Pons (tissue), 1 donor: ENCODE data around the gene YRDC.
A peak's percentile ranks its signal among the peaks of the same experiment; 100 is the strongest.

Experiments
- DNase-seq: peaks from one replicate; pipeline ENCODE4 v3.0.0-alpha.2; 2016; ENCODE audit warnings: low spot score

YRDC gene, protein sequence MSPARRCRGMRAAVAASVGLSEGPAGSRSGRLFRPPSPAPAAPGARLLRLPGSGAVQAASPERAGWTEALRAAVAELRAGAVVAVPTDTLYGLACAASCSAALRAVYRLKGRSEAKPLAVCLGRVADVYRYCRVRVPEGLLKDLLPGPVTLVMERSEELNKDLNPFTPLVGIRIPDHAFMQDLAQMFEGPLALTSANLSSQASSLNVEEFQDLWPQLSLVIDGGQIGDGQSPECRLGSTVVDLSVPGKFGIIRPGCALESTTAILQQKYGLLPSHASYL

DNA sequence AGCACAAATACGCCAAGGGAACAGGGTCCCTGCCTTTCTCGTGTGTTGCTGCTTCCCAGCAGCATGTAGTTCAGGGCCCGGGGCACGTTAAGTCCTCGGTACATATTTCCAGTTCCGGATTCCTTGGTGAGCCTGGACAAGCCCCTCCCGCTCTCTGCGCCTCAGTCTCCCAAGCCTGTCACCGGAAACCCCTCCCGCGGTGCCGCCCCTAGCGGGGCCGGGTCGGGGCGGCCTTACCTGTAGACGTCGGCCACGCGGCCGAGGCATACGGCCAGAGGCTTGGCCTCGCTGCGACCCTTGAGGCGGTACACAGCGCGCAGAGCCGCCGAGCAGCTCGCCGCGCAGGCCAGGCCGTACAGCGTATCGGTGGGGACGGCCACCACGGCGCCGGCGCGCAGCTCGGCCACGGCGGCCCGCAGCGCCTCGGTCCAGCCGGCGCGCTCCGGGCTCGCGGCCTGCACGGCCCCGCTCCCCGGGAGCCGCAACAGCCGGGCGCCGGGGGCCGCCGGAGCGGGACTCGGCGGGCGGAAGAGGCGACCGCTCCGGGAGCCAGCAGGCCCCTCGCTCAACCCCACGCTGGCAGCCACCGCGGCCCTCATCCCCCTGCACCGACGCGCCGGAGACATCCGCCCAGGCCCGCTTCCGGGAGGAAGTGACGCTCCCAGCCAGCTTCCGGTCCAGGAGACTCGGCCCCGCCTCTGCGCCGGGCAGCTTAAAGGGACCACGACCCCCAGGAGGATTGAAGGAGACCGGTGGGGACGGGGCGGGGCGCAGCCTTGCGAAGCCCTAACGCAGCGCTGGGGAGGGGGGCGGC lies at the start of gene YRDC, which contains the start of gene C1orf122:
Gene YRDC (minus strand): TSS at position 654 of the 814 bp plus-strand sequence. CDS start 28 bp downstream, at position 626.
Gene C1orf122 (plus strand): TSS at position 236 of the 814 bp plus-strand sequence. CDS start 615 bp downstream, outside the sequence.
- DNase-seq, result peak; percentile 94

DNA sequence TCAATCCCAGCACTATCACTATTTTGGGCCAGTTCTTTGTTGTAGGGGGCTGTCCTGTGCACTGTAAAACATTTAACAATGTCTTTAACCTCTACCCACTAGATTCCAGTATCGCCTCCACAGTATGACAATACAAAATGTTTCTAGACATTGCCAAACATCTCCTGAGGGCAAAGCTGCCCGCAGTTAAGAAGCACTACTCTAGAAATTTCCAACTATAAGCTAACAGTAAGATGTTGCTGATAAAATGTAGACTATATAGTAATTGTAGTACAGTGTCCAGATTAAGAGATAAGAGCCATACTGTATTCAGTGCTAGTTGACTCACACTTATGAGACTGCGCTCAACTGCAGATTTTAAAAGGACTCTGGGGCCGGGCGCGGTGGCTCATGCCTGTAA lies 46.4 kb upstream of the YRDC start:
- DNase-seq, result no peak

DNA sequence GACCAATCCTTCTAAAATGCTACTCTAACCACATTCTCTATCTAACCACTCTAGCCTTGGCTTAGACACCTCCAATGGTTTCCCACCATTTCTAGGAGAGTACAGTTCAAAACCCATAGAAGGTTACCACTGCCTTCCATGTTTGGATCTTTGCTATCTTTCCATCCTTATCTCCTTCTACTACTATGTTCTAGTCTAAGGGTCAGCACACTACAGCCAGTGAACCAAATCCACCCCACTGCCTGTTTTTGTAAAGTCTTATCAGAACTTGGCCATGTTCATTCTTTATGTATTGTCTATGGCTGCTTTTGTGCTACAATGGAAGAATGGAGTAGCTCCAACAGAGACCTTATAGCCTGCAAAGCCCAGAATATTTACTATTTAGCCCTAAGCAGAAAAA lies 45.1 kb upstream of the YRDC start:
- DNase-seq, result no peak

DNA sequence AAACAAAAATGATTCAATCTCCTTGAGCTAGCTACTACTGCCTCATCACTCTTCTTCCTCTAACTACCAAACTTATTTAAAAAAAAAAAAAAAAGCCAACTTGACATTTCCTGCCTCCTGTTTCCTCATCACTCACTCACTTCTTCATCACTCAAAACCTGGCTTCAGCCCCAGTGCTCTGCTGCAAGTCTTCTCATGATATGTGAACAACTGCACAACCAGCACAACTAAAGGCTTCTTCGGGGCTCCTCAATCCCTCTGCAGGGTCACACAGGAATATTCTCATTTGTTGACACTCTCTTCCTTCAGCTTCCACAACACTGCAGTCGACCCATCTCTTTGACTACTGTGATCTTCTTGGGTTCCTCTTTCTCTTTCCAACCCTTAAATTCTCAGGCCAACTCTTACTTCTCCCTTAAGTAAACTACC lies 43.8 kb upstream of the YRDC start:
- DNase-seq, result peak; percentile 28

DNA sequence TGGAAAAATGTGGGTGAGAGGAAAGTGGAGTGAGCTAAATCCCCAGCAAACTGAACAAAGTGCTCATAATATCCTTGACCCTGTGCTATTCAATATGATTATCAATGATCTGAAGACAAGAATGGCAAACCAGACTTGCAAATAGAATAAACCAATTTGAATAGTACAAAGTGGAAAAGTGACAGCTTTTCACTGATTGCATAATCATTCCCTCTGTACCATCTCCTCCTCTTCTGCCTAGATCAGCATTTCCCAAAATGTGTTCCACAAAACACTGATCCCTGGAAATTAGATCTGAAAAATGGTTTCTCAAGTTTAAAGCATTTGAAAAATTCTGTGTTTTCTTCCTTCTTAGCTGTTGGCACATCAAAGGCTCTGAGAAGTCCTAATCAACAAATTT lies 43.3 kb upstream of the YRDC start:
- DNase-seq, result no peak

DNA sequence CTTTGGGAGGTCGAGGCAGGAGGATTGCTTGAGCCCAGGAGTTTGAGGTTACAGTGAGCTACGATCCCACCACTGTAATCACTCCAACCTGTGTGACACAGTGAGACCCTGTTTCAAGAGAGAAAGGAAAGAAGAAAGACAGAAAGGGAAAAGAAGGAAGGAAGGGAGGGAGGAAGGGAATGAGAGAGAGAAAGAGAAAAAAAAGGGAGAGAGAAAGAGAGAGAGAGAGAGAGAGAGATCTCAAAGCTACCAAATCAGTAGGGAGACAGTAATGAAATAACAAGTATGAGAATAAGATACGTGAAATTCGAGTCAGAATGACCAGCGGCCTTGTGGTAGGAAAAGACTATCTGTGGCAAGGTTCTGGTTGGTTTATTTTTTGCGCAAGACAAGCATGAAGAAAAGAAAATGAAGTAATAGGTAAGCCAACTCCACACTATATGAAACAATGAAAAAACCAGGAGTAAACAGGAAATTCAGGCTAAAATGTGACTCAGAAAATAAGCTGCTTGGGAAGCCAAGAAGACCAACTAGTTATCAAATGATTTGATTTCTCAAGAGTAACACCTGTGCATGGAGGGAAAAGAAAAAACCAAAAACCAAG lies 42.4 kb upstream of the YRDC start:
- DNase-seq, result no peak

DNA sequence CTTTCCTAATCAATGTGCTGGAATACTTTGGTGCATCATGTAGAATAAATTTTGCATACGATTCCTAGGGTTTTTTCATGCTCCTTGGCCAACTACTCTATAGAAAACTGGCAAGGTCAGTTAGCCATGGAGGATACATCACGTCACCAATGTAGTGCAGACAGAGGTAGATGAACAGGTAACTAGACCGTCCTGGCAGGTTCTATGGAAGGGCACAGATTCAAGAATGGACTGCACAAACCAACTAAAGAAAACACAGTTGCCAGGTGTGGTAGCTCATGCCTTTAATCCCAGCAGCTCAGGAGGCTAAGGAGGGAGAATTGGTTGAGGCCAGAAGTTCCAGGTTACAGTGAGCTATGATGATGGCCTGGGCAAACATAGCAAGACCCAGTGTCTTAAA lies 41.5 kb upstream of the YRDC start:
- DNase-seq, result no peak

DNA sequence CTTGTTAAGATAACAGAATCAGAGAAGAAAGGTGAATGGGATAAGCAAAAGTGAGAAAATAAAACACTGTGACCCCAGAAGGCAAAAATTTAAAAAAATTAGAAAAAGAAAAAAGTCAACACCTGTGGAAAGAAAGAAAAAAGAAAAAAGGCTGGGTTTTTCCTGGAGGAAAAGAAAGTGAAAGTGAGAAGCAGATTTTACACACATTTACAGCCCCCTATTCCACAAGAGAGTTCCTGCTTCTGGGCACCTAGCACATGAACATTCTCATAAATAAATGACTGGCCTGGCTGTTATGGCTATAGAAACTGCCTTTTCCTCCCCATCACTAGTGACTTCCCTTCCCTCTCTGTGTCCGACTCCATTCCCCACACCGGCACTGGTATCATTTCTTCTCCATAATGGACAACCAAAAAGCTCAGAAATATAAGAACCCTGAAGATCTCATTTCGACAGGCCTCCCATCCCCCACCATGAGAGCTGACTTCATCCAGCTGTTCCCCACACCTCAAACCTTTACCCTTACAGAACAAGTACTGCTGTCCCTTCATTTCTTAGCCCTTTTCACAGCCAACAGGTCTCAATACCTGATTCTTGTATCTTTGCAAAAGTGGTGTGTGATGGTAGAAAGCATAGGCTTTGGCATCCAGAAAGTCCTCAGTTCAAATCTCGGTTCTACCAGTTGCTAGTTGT lies 38.8 kb upstream of the YRDC start:
- no peak for DNase-seq

DNA sequence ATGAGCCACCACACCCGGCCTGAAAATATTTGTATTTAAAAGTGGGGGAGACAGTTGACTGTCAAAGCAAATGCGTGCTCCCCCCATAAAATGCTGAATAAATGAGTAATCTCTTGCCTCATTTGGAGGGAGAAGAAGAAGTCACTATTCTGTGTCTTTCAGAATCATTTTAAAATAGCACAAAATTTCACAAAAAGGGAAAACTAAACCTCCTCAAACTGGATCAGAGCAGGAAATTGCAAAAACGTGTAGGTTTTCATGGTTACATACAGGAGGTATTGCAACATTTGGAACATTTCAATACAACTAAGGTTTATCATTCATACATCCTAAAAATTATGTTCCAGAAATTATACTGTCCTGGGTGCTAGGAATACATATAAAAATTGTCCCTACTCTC lies 37.8 kb upstream of the YRDC start:
- DNase-seq, result no peak

DNA sequence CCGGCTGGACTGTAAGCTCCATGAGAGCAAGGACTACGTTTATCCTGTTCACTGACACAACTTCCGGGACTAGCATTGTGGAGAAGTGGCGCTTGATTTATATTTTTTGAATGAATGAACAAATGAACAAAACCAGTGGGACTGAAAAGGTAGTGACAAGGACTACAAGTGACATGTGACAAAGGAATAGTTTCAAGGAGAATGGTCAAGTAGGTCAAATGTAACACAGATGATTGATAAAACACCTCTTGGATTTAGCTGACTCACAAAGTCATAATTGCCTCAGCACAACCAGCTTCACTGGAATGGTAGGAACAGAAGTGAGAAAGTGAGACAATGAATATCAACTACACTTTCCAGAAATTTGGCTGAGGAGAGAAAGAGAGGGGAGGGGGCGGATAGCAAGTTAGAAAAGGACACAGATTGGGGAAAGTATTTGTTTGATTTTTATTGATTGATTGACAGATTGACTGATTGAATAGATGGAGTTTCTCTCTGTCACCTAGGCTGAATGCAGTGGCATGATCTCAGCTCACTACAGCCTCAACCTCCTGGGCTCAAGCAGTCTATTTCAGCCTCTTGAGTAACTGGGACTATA lies 37.1 kb upstream of the YRDC start:
- no peak for DNase-seq

DNA sequence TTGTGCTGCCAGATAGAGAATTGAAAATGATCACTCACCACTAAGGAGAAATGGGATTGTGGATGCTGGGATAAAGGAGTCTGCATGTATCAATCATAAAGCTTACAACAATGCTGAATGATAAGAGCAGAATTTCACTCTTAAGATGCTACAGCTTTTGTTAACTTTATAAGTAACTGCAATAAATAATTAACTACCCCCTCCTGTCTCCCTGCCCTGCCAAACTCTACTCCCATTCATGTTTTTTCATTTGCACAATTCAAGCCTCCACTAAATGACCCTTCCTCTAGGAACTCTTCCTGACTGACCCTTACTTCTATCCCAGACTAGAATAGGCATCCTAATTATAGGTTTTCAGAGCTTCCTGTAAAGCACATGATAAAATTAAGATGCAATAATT lies 36.5 kb upstream of the YRDC start:
- DNase-seq, result no peak

DNA sequence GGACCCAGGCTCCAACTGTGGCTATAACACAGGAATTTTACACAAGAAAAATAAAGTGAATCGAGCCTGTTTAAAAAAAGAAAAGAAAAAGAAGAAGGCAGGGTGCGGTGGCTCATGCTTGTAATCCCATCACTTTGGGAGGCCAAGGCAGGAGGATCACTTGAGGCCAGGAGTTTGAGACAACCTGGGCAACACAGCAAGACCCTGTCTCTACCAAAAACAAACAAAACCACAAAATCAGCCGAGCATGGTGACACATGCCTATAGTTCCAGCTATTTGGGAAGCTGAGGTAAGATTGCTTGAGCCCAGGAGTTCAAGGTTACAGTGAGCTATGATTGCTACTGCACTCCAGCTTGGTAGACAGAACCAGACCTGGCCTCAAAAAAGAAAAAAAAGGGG lies 33.6 kb upstream of the YRDC start:
- DNase-seq, result no peak

DNA sequence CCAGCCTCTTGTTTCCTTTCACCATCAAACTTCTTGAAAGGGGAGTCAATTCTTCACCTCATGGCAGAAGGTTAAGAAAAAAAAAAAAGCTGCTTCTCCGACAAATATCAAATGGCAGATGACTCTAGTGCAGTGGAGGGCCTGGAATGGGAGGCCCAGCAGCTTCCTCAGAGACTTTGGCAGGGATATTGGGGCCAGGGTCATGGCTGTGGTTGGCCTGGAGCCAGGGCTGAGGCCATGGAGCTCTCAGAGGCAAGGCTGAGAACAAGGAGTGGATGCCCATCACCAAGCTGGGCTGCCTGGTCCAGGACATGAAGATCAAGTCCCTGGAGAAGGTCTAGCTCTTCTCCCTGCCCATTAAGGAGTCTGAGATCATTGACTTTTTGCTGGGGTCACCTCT lies 32.7 kb upstream of the YRDC start:
- no peak for DNase-seq

DNA sequence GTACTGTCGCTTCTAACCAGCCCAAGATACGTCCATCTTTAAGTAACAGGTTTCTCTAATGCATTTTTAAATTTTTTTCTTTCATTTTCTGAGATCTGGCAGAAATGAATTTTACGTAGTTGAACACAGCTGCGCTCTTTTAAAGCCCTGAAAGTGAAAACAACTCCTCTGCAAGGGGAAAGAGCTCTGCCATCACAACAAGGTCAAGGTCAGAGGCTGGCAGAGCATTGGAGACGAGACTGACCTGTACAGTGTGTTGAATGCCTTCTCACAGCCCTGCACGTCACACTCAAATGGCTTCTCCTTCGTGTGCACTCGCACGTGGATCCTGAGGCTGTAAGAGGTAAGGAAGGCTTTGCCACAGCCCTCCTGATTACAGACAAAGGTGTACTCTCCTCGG lies 31.7 kb upstream of the YRDC start:
- no peak for DNase-seq

DNA sequence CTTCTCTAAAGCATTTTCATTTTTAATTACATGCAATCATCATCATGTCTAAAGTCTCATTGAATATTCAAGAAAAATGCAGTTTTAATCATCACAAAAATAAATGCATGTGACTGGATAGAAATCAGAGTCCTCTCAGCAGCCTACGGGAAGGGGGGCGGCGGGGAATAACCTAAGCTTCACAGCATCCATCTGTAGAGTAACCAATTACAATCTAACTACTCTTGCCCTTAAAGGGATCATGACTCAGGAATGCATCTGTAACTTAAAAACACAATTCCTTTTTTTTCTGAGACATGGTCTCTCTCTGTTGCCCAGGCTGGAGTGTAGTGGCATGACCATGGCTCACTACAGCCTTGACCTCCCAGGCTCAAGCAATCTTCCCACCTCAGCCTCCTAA lies 28.8 kb upstream of the YRDC start:
- DNase-seq, result no peak

DNA sequence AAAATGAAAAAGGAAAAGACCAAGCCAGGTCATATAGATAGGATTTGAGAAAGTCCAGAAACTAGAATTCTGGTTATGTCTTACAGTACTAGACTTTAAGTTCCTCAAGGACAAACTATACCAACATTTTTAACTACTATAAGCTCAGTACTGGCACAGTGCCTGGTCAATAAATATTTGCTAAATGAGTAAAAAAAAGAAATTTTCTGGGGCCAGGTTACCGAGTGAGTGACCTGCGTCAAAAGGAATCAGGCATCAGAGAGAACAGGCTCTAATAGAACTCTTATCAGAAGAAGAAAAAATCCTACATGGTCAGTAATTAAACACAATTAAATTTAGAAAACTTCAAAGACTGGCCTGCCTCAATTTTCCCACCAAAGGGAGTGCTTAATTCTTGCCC lies 23.8 kb upstream of the YRDC start:
- DNase-seq, result no peak

DNA sequence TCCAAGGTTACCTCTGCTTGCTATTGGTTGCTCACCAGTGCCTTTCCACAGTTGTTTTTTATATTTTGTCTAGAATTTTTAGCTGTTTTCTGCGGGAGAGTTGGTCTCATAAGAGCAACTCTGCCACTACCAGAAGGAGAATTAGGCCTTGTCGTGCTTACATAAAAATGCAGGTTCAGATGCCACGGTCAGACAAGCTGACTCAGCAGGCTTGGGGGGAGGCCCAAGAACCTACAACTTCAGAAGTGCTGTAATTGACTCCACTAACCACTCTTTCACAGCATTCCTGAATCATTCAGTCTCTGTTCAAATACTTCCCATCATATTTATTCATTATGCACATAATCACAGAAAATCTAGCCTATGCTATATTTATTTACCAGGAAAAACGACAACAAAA lies 23.1 kb upstream of the YRDC start:
- no peak for DNase-seq

DNA sequence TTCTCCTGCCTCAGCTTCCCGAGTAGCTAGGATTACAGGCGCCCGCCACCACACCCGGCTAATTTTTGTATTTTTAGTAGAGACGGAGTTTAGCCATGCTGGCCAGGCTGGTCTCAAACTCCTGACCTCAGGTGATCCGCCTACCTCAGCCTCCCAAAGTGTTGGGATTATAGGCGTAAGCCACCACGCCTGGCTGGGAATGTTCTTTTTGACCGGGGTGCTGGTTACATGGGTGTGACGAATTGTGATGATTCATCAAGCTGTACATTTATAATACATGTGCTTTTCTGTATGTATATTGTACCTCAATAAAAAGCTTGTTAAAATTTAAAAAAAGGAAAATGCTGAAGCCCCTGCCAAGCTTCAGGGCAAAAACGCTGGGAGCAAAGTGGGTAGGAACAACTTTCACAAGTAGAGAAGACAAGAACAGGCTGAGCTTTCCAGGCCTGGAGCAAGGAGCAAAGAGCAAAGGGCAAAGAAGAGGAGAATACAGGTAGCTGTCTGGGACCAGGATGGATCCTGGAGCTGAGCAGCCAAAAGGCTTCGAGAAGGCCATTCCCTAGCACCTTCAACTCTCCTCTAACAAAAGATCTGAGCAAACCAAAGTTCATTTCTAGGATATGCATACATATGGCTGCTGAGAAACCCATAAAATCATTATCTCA lies 20.5 kb upstream of the YRDC start:
- no peak for DNase-seq

DNA sequence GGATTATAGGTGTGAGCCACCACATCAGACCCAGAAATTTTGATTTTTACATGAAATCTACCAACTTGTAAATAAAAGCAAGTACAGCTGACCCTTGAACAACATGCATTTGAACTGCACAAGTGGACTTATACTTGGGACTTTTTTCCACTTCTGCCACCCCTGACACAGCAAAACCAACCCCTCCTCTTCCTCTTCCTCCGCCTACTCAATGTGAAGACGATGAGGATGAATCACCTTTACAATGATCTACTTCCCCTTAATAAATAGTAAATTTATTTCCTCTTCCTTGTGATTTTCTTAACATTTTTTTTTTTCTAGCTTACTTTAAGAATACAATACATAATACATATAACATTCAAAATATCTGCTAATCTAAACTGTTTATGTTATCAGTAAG lies 17.5 kb upstream of the YRDC start:
- DNase-seq, result no peak

DNA sequence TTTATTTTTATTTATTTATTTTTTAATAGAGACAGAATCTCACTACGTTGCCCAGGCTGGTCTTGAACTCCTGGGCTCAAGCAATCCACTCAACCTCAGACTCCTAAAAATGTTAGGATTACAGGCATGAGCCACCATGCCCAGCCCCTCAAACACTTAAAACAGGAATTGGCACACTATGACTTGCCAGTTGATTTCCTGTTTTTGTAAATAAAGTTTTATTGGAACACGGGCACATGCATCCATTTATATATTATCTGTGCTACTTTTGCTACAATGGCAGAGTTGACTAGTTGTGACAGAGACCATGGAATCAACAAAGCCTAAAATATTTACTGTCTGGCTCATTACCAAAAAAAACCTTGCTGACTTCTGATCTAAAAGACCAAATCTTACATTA lies 16.0 kb upstream of the YRDC start:
- no peak for DNase-seq
